Loucy (cell line): ENCODE results near the gene DEPDC4.
A peak's percentile ranks its signal among the peaks of the same experiment; 100 is the strongest.

Source experiments
- H2AFZ ChIP-seq: fragments of 200-600 bp; sonication (generic); 2 replicates; pipeline ENCODE4 v1.6.0; 2016; ENCODE audit warnings: antibody characterized with exemption, mild to moderate bottlenecking, low read length, moderate library complexity
- H3F3A ChIP-seq: fragments of 200-600 bp; 2 replicates; pipeline ENCODE4 v1.6.0; 2016; ENCODE audit warnings: antibody characterized with exemption, low read depth, mild to moderate bottlenecking
- H3K27me3 ChIP-seq: fragments of 200-600 bp; sonication (generic); 2 replicates; pipeline ENCODE4 v1.6.1; 2014; ENCODE audit warnings: low read length, mild to moderate bottlenecking; ENCODE audit not compliant: insufficient read depth, poor library complexity, severe bottlenecking
- H3K36me3 ChIP-seq: fragments of 200-600 bp; sonication (generic); 2 replicates; pipeline ENCODE4 v1.6.1; 2016; ENCODE audit warnings: low read length; ENCODE audit not compliant: insufficient read depth
- H3K4me1 ChIP-seq: fragments of 200-600 bp; sonication (generic); 2 replicates; pipeline ENCODE4 v1.5.1; 2014; ENCODE audit warnings: low read length, mild to moderate bottlenecking; ENCODE audit not compliant: insufficient read depth, poor library complexity, severe bottlenecking
- H3K4me2 ChIP-seq: fragments of 200-600 bp; sonication (generic); 2 replicates; pipeline ENCODE4 v1.6.0; 2014; ENCODE audit warnings: antibody characterized with exemption, low read length, low read depth, mild to moderate bottlenecking; ENCODE audit not compliant: poor library complexity, severe bottlenecking
- H3K4me3 ChIP-seq: fragments of 200-600 bp; sonication (generic); 2 replicates; pipeline ENCODE4 v1.5.1; 2014; ENCODE audit warnings: low read length, mild to moderate bottlenecking, mixed read lengths; ENCODE audit not compliant: poor library complexity, severe bottlenecking
- H3K79me2 ChIP-seq: fragments of 200-600 bp; sonication (generic); 2 replicates; pipeline ENCODE4 v1.6.1; 2014; ENCODE audit warnings: low read length; ENCODE audit not compliant: insufficient read depth
- H3K9ac ChIP-seq: fragments of 200-600 bp; sonication (generic); 2 replicates; pipeline ENCODE4 v1.6.0; 2014; ENCODE audit warnings: mild to moderate bottlenecking, low read depth, low read length, moderate library complexity; ENCODE audit not compliant: poor library complexity, severe bottlenecking
- H3K9me2 ChIP-seq: fragments of 200-600 bp; sonication (generic); replicated peaks from 2 replicates; pipeline ENCODE4 v1.6.1; 2016; ENCODE audit warnings: low read depth, low read length, mixed read lengths
- H3K9me3 ChIP-seq: fragments of 200-600 bp; sonication (generic); 2 replicates; pipeline ENCODE4 v1.6.1; 2014; ENCODE audit warnings: mild to moderate bottlenecking, antibody characterized with exemption, low read length, low read depth; ENCODE audit not compliant: insufficient read depth
- H4K20me1 ChIP-seq: fragments of 200-600 bp; sonication (generic); 2 replicates; pipeline ENCODE4 v1.6.0; 2014; ENCODE audit warnings: antibody characterized with exemption, low read length, mild to moderate bottlenecking; ENCODE audit not compliant: insufficient read depth, poor library complexity, severe bottlenecking
- EZH2phosphoT487 ChIP-seq: fragments of 200-600 bp; IDR thresholded peaks from 2 replicates; pipeline ENCODE4 v1.6.1; 2018; ENCODE audit warnings: antibody characterized with exemption, mild to moderate bottlenecking, moderate library complexity, borderline replicate concordance
- TF ChIP-seq, protein P1 (sequence below): fragments of 200-600 bp; sonication (generic); conservative IDR thresholded peaks from 2 replicates; pipeline ENCODE4 v1.5.1; 2014; ENCODE audit warnings: mild to moderate bottlenecking, antibody characterized with exemption, low read length

The DEPDC4 gene

DNA sequence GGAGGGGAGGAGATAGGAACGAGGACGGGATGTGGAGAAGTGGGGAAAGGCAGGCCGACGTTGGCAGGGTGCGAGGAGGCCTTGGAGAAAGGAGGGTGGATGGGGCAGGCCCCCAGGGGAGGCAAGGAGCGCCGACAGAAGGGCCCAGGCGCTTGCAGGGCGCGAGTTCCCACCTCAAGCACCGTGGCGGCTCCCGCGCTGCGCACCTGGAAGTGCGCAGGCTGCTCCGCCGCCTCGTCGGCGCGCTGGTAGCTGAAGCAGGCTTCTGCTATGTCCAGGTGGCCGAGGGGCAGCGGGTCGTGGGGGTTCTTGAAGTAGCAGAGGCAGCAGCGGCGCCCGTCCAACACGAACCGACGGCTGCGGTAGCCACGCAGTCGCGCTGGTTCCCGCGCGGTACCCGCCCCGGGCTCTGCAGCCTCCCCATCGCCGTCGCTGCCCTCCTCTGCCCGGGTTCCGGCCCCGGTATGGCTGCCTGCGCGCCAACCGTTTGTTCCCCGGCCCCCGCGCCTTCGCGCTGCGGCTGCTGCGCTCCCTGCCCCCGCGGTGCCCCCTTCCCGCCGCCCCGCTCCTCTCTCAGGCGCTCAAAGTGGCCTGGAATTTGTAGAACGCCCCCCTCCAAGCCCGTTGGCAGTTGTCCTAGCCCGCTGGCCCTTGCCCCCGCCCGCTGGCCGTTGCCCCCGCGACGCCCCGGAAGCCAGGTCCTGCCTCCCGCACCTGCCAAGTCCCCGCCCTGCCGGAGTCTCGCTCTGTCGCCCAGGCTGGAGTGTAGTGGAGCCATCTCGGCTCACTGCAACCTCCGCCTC lies 67.3 kb downstream of the DEPDC4 start:
- Histone ChIP-seq H3K9me2 (no peaks in the 10 kb centered on the region), H3K4me3 (peak overlapping the region; percentile 82), H3K9ac (peak overlapping the region; percentile 78), H3K27me3 (no peaks in the 10 kb centered on the region), H3K9me3 (no peaks in the 10 kb centered on the region), H3F3A (0 out of 2 replicates have a peak, but pooled peaks cover 5% of the 10 kb centered on the region), H3K4me2 (peak overlapping the region; percentile 96), H3K79me2 (peaks cover 60% of the 10 kb centered on the region), H4K20me1 (peaks cover 7% of the 10 kb centered on the region), H3K36me3 (no peaks in the 10 kb centered on the region), H3K4me1 (peaks cover 48% of the 10 kb centered on the region), H2AFZ (peak overlapping the region; percentile 85)
- TF ChIP-seq, protein P1, sequence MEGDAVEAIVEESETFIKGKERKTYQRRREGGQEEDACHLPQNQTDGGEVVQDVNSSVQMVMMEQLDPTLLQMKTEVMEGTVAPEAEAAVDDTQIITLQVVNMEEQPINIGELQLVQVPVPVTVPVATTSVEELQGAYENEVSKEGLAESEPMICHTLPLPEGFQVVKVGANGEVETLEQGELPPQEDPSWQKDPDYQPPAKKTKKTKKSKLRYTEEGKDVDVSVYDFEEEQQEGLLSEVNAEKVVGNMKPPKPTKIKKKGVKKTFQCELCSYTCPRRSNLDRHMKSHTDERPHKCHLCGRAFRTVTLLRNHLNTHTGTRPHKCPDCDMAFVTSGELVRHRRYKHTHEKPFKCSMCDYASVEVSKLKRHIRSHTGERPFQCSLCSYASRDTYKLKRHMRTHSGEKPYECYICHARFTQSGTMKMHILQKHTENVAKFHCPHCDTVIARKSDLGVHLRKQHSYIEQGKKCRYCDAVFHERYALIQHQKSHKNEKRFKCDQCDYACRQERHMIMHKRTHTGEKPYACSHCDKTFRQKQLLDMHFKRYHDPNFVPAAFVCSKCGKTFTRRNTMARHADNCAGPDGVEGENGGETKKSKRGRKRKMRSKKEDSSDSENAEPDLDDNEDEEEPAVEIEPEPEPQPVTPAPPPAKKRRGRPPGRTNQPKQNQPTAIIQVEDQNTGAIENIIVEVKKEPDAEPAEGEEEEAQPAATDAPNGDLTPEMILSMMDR: no peak
- no peak for TF ChIP-seq EZH2phosphoT487

DNA sequence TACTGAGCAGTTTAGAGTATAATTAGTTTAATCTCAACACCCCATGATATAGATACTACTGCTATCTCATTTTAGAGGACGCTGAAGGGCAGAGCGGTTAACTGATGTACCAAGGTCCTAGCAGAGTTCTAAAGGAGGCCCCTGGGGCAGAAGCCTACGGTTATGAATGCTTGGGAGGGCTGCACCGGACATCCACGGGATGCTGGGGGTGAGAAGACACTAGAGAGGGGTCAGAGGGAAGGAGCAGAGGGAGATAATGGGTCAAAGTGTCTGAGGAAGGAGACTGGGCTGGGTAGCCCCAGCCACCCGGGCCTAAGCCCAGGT lies 67.9 kb downstream of the DEPDC4 start:
- Histone ChIP-seq H3K4me2 (peak overlapping the region; percentile 96), H3K9me2 (no peaks in the 10 kb centered on the region), H3K36me3 (no peaks in the 10 kb centered on the region), H3K79me2 (peaks cover 55% of the 10 kb centered on the region), H3K27me3 (no peaks in the 10 kb centered on the region), H2AFZ (peak overlapping the region; percentile 85), H3K4me3 (peak overlapping the region; percentile 82), H3K9ac (peak overlapping the region; percentile 78), H3K4me1 (peaks cover 44% of the 10 kb centered on the region), H3K9me3 (no peaks in the 10 kb centered on the region), H4K20me1 (peaks cover 1% of the 10 kb centered on the region), H3F3A (0 out of 2 replicates have a peak, but pooled peaks cover 5% of the 10 kb centered on the region)
- TF ChIP-seq, protein P1: no peak
- TF ChIP-seq EZH2phosphoT487: no peak

GRCh38 chr12:100197486-100197885 lies 69.4 kb downstream of the DEPDC4 start:
- H3K9me2 ChIP-seq: no peaks in the 10 kb centered on the region
- H3F3A ChIP-seq: 0 out of 2 replicates have a peak, but pooled peaks cover 5% of the 10 kb centered on the region
- peaks cover 48% of the 10 kb centered on the region for H3K4me1 ChIP-seq
- no peaks in the 10 kb centered on the region for H3K9me3 ChIP-seq
- H3K9ac ChIP-seq: peak overlapping the region; percentile 78
- H2AFZ ChIP-seq: no peak overlapping the region
- no peak for TF ChIP-seq EZH2phosphoT487
- TF ChIP-seq, protein P1: no peak
- H3K27me3 ChIP-seq: no peaks in the 10 kb centered on the region
- peak overlapping the region; percentile 96 for H3K4me2 ChIP-seq
- H4K20me1 ChIP-seq: no peaks in the 10 kb centered on the region
- H3K36me3 ChIP-seq: no peaks in the 10 kb centered on the region
- peaks cover 54% of the 10 kb centered on the region for H3K79me2 ChIP-seq
- H3K4me3 ChIP-seq: peak overlapping the region; percentile 82
